Natural killer cell treated with Interleukin-12 subunit alpha and Interleukin-12 subunit beta and Interleukin-15 and Interleukin-18, amount 100 ng/mL, for 72 hours (primary cell): Measurements from ENCODE around the gene LRRC47. TPM values are rescaled to one million over a fixed set of nuclear protein-coding genes. Genes with fewer than 3 reads are reported as not detected.

Experiments
- ATAC-seq, 2 donors: fragments of 150-1000 bp; cut with Tn5 transposase in 1 of 2; sonication (Bioruptor Pico), chemical (Tn5 transposase) in 1 of 2; 2 replicates each; pipeline ENCODE4 v1.10.0; 2021
- DNase-seq: peaks from one replicate; pipeline ENCODE4 v3.0.0; 2022; ENCODE audit warnings: low spot score
- H3K27ac Mint-ChIP-seq, 2 donors: 1 replicate in 1 of 2; 2 replicates in 1 of 2; pipeline ENCODE4 v1.8.0; 2022; ENCODE audit warnings: mixed read lengths in 2 of 2, mild to moderate bottlenecking in 1 of 2, moderate library complexity in 1 of 2
- H3K27me3 Mint-ChIP-seq, 2 donors: 1 replicate in 1 of 2; 2 replicates in 1 of 2; pipeline ENCODE4 v1.8.0; 2022; ENCODE audit warnings: mixed read lengths in 2 of 2
- H3K36me3 Mint-ChIP-seq: one replicate; pipeline ENCODE4 v1.8.0; 2022; ENCODE audit warnings: mixed read lengths
- H3K4me1 Mint-ChIP-seq, 2 donors: 1 replicate in 1 of 2; 2 replicates in 1 of 2; pipeline ENCODE4 v1.8.0; 2022; ENCODE audit warnings: low read depth in 2 of 2, mixed read lengths in 2 of 2, mild to moderate bottlenecking in 1 of 2
- H3K4me3 Mint-ChIP-seq: one replicate; pipeline ENCODE4 v1.8.0; 2022; ENCODE audit warnings: mixed read lengths
- H3K9me3 Mint-ChIP-seq: 2 replicates; pipeline ENCODE4 v1.8.0; 2022; ENCODE audit warnings: mixed read lengths
- total RNA-seq, 2 donors: library from RNA; stranded (reverse); gene quantifications; one replicate each; pipeline ENCODE4 v1.2.3, GENCODE V29; 2022

LRRC47 gene
- total RNA-seq, 2 donors from 2014 or later = 46.4 to 54.1 TPM

GRCh38 chr1:3736708-3737107 lies 59.6 kb downstream of the LRRC47 start:
- Mint-ChIP-seq H3K4me1 (peaks cover 0 to 3% of the 10 kb centered on the region in 2 donors), H3K36me3 (no peaks in the 10 kb centered on the region), H3K27me3 (no peaks in the 10 kb centered on the region), H3K9me3 (no peaks in the 10 kb centered on the region), H3K4me3 (no peak overlapping the region), H3K27ac (no peak overlapping the region)
- no peak for DNase-seq
- no peak for ATAC-seq

GRCh38 chr1:3736131-3736561 lies 60.2 kb downstream of the LRRC47 start:
- no peak overlapping the region for H3K27ac Mint-ChIP-seq
- no peaks in the 10 kb centered on the region for H3K9me3 Mint-ChIP-seq
- H3K4me3 Mint-ChIP-seq = no peak overlapping the region
- H3K4me1 Mint-ChIP-seq = no peaks in the 10 kb centered on the region
- ATAC-seq (no peak), DNase-seq (no peak)
- H3K27me3 Mint-ChIP-seq = no peaks in the 10 kb centered on the region
- H3K36me3 Mint-ChIP-seq = no peaks in the 10 kb centered on the region

DNA sequence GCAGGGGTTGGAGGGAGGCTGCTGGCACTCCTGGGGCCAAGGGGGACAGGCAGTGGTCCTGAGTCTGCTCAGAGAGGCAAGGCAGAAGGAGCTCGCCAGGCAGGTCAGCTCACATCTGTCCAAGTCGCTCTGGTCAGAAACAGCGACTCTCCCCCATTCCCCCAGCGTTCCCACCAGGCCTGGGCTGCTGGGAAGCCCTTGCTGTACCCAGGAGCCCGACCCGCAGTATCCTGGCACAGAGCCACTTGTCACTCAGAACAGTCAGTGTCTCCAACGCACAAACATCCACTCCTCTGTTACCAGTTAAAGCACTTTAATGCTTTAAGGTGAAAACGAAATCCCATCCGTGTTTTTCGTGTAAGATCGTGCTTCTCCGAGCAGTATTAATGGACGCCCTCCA lies 60.6 kb downstream of the LRRC47 start:
- H3K4me3 Mint-ChIP-seq = no peak overlapping the region
- no peaks in the 10 kb centered on the region for H3K36me3 Mint-ChIP-seq
- H3K27ac Mint-ChIP-seq = no peak overlapping the region
- no peaks in the 10 kb centered on the region for H3K4me1 Mint-ChIP-seq
- DNase-seq (no peak), ATAC-seq (no peak)
- H3K27me3 Mint-ChIP-seq = no peaks in the 10 kb centered on the region
- H3K9me3 Mint-ChIP-seq = no peaks in the 10 kb centered on the region

DNA sequence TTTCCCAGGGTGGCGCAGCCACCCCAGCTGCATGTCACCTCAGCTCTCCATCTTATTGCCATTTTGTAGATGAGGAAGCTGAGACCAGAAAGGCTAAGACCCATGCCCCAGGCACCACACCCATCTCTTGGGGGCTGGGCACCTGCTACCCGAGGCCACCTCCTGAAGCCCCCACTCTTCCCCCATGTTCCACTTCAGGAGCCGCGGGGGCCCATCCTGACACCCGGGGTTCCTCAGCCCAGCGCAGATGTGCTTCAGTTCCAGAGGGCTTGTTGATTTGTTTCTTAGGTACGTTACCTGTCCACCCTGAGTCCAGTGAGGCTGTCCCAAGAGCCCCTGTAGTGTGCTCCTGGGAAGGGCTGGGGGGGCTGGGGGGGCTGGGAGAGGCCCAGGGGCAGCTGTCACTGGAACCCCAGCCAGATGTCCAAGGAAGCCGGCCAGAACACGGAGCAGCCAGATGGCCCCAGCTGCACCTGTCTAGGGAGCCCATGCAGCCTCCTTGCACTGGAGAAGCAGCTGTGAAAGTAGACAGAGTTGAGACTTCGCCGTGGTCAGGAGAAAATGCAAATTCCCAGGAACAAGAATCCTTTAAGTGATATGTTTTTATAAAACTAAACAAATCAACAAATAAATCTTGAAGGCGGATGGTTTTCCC lies 61.1 kb downstream of the LRRC47 start:
- Mint-ChIP-seq H3K36me3 (no peaks in the 10 kb centered on the region), H3K9me3 (no peaks in the 10 kb centered on the region), H3K27me3 (no peaks in the 10 kb centered on the region), H3K4me1 (no peaks in the 10 kb centered on the region), H3K4me3 (no peak overlapping the region), H3K27ac (no peak overlapping the region)
- no peak for ATAC-seq
- no peak for DNase-seq

- Mint-ChIP-seq H3K4me3 (no peak overlapping the region), H3K27me3 (no peaks in the 10 kb centered on the region), H3K9me3 (no peaks in the 10 kb centered on the region), H3K27ac (no peak overlapping the region), H3K36me3 (no peaks in the 10 kb centered on the region), H3K4me1 (no peaks in the 10 kb centered on the region)
- ATAC-seq (no peak), DNase-seq (no peak)
Observed at GRCh38 chr1:3734602-3735001, 61.7 kb downstream of the LRRC47 start.

GRCh38 chr1:3733883-3734589 lies 62.3 kb downstream of the LRRC47 start:
- no peaks in the 10 kb centered on the region for H3K27me3 Mint-ChIP-seq
- H3K9me3 Mint-ChIP-seq = no peaks in the 10 kb centered on the region
- H3K36me3 Mint-ChIP-seq = no peaks in the 10 kb centered on the region
- H3K27ac Mint-ChIP-seq = no peak overlapping the region
- no peak overlapping the region for H3K4me3 Mint-ChIP-seq
- H3K4me1 Mint-ChIP-seq = no peaks in the 10 kb centered on the region
- no peak for DNase-seq
- ATAC-seq = no peak

GRCh38 chr1:3733094-3733882 lies 63.0 kb downstream of the LRRC47 start:
- H3K27ac Mint-ChIP-seq = no peak overlapping the region
- H3K4me1 Mint-ChIP-seq = no peaks in the 10 kb centered on the region
- no peaks in the 10 kb centered on the region for H3K9me3 Mint-ChIP-seq
- no peaks in the 10 kb centered on the region for H3K36me3 Mint-ChIP-seq
- ATAC-seq = no peak
- DNase-seq = no peak
- no peaks in the 10 kb centered on the region for H3K27me3 Mint-ChIP-seq
- H3K4me3 Mint-ChIP-seq = no peak overlapping the region

GRCh38 chr1:3732434-3733093 lies 63.7 kb downstream of the LRRC47 start:
- ATAC-seq = no peak
- Mint-ChIP-seq H3K27ac (no peak overlapping the region), H3K4me3 (no peak overlapping the region), H3K9me3 (no peaks in the 10 kb centered on the region), H3K27me3 (no peaks in the 10 kb centered on the region), H3K4me1 (no peaks in the 10 kb centered on the region), H3K36me3 (no peaks in the 10 kb centered on the region)
- DNase-seq = no peak

DNA sequence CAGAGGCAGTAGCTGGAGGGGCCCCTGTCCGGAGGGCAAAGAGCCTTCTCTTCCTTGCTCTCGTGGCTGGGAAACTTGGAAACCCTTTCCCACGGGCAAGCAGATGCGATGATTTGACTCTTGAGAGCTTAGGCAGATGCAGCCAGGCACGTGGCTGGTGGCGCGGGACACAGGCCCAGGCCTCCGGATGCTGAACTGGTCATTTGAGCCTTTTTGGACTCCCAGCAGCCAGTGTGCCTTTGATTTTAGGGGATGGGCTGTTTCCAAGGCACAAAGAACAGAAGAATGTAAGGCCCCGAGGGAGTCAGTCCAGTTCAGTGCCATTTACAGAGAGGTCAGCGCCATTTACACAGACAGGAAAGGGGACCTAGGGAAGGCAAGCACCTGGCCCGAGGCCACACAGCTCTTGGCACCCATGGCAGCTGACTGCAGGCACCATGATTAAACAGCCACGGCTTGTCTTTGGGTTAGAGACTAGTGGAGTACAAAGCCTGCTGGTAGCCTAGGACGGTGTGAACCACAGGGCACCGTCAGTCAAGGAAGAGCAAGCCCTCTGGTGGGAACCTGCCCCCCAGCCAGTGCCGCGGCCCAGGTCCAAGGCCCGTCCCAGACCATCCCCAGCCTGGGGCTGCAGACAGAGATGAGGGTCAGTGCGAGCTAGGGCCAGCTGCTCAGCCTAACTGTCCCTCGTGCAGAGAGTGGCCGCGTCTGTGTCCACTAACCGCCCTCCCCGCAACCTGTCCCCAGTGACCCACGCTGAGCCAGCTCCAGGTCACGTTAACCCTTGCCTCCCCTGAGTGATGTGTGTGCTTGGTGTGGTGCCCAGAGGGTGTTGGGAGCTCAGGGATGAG lies 64.5 kb downstream of the LRRC47 start:
- ATAC-seq (no peak), DNase-seq (no peak)
- Mint-ChIP-seq H3K27me3 (no peaks in the 10 kb centered on the region), H3K4me1 (no peaks in the 10 kb centered on the region), H3K27ac (no peak overlapping the region), H3K9me3 (no peaks in the 10 kb centered on the region), H3K36me3 (no peaks in the 10 kb centered on the region), H3K4me3 (no peak overlapping the region)

DNA sequence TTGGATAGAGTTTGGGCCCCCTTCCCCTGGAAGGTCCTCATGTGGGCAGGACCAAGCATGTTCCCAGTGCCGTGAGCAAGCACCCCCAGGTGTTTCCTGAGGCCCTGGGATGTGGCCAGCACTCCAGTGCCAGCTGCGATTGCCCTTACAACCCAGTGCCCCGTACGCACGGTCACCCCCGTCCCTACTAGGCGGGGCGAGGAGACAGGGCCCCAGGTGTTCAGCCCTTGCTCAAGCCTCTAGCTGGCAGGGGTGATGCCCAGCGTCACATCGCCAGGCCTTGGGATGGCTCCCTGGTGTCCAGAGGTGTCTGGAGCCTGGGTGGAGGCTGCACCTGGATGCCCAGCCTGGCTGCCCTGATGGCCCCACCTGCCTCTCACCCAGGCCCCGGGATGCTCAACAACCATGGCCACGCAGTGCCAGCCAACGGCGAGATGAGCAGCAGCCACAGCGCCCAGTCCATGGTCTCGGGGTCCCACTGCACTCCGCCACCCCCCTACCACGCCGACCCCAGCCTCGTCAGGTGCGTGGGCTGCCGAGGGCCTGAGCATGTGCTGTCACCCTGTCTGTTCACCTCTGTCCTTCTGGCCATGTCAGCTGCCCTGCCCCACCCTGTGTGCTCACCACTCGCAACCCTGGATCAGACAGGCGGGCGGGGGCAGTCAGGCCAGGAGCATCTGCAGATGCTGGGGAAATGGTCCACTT lies 65.6 kb downstream of the LRRC47 start:
- H3K27ac Mint-ChIP-seq = no peak overlapping the region
- no peaks in the 10 kb centered on the region for H3K27me3 Mint-ChIP-seq
- no peaks in the 10 kb centered on the region for H3K36me3 Mint-ChIP-seq
- ATAC-seq (no peak), DNase-seq (no peak)
- H3K4me1 Mint-ChIP-seq = no peaks in the 10 kb centered on the region
- no peak overlapping the region for H3K4me3 Mint-ChIP-seq
- H3K9me3 Mint-ChIP-seq = no peaks in the 10 kb centered on the region

DNA sequence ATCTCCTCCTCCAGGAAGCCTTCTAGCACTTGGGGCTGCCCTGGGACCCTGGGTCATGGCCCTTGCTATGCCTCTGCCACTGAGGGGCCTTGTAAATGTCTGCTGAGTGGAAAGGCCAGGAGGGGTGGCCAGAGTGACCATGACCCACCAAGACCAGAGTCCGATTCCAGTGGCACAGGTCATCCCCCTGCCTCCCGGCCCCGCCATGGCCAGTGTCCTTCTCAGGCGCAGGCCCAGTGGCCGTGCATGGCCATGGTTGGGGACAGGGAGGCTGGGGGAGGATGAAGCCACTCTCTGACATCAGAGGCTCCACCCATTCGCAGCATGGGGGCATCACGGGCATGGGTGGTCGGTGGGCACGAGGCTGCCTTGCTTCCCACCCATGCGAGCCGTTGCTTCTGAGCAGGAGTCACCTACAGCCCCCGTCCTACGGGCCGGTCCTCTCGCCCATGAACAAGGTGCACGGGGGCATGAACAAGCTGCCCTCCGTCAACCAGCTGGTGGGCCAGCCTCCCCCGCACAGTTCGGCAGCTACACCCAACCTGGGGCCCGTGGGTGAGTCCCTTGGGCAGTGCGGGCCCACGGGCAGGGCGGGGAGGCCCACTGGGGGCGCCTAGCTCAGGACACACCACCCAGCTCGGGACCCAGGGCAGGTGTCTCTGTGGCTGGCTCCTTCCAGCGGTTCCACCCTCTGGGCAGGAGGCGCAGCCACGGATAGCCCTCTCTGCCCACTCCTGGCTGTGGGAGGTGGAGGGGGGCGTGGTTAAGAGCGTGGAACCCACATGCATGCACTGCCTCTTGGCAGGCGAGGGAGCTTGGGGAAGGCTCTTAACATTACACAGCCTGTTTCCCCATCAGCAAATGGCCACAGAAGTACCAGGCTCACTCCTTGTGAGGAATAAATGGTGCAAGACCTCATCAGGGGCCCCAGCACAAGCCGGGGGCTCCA lies 66.4 kb downstream of the LRRC47 start:
- H3K4me1 Mint-ChIP-seq = no peaks in the 10 kb centered on the region
- H3K36me3 Mint-ChIP-seq = no peaks in the 10 kb centered on the region
- H3K4me3 Mint-ChIP-seq = no peak overlapping the region

More for the DNA sequence above, 66.4 kb downstream of the LRRC47 start:
- no peak overlapping the region for H3K27ac Mint-ChIP-seq
- ATAC-seq = no peak
- H3K27me3 Mint-ChIP-seq = peaks cover 0 to 2% of the 10 kb centered on the region in 2 donors
- DNase-seq = no peak
- no peaks in the 10 kb centered on the region for H3K9me3 Mint-ChIP-seq
